HEK293 (cell line): ENCODE measurements around the gene BRAT1.
A peak's percentile ranks its signal among the peaks of the same experiment; 100 is the strongest.

ENCODE experiments used
- CTCF ChIA-PET: fragments of 350-600 bp; formaldehyde crosslinking; extraction: SDS; loops from one replicate; lab custom pipeline; 2021; ENCODE audit warnings: antibody characterized with exemption; lab: Yijun Ruan, JAX
- POLR2A ChIA-PET: fragments of 300-600 bp; formaldehyde crosslinking; extraction: SDS; loops from one replicate; lab custom pipeline; 2020; ENCODE audit warnings: antibody characterized with exemption, inconsistent platforms; lab: Yijun Ruan, JAX
- H3K27ac ChIP-seq: fragments of 200-500 bp; sonication (Bioruptor generic); 2 replicates; pipeline ENCODE4 v1.5.1; 2014; ENCODE audit warnings: low read depth, low read length, control low read depth, inconsistent platforms; ENCODE audit errors: extremely low read depth
- H3K36me3 ChIP-seq, 2 experiments: fragments of 200-500 bp in 1 of 2; sonication (Bioruptor generic) in 1 of 2; 1 replicate in 1 of 2; 2 replicates in 1 of 2; pipeline ENCODE4 v1.5.1; 2014 to 2017; ENCODE audit warnings: inconsistent platforms in 2 of 2, low read length in 2 of 2; ENCODE audit not compliant: control insufficient read depth in 2 of 2, insufficient read depth in 1 of 2
- H3K4me1 ChIP-seq: fragments of 200-500 bp; sonication (Bioruptor generic); 2 replicates; pipeline ENCODE4 v1.5.1; 2014; ENCODE audit warnings: mild to moderate bottlenecking, low read length, inconsistent platforms; ENCODE audit not compliant: control insufficient read depth, insufficient read depth
- H3K4me3 ChIP-seq: 2 replicates; pipeline ENCODE4 v1.5.1; 2011; ENCODE audit warnings: low read depth, mild to moderate bottlenecking, control low read depth, low read length, moderate library complexity
- H3K9me3 ChIP-seq: fragments of 200-500 bp; sonication (Bioruptor generic); 2 replicates; pipeline ENCODE4 v1.5.1; 2014; ENCODE audit warnings: low read depth, low read length, inconsistent platforms; ENCODE audit not compliant: control insufficient read depth, insufficient read depth
- PRDM6 ChIP-seq: fragments of 450-650 bp; formaldehyde crosslinking; IDR thresholded peaks from 2 replicates; pipeline ENCODE4 v1.5.1; 2017; ENCODE audit warnings: missing biosample characterization, missing genetic modification characterization
- REPIN1 ChIP-seq: fragments of 450-650 bp; formaldehyde crosslinking; IDR thresholded peaks from 2 replicates; pipeline ENCODE4 v1.5.1; 2017; ENCODE audit warnings: missing biosample characterization, missing genetic modification characterization, low read depth
- ZNF121 ChIP-seq: fragments of 450-650 bp; formaldehyde crosslinking; IDR thresholded peaks from 2 replicates; pipeline ENCODE4 v1.5.1; 2016; ENCODE audit warnings: missing biosample characterization, missing genetic modification characterization
- ZNF37A ChIP-seq: fragments of 450-650 bp; IDR thresholded peaks from 2 replicates; pipeline ENCODE4 v1.5.1; 2018; ENCODE audit warnings: missing biosample characterization, missing genetic modification characterization
- ZNF404 ChIP-seq: fragments of 450-650 bp; formaldehyde crosslinking; IDR thresholded peaks from 2 replicates; pipeline ENCODE4 v1.5.1; 2017; ENCODE audit warnings: missing biosample characterization, missing genetic modification characterization
- ZNF518A ChIP-seq: fragments of 450-650 bp; formaldehyde crosslinking; conservative IDR thresholded peaks from 2 replicates; pipeline ENCODE4 v1.5.1; 2016; ENCODE audit warnings: low read depth, missing biosample characterization, missing genetic modification characterization
- ZNF549 ChIP-seq: fragments of 450-650 bp; IDR thresholded peaks from 2 replicates; pipeline ENCODE4 v1.5.1; 2018; ENCODE audit warnings: missing biosample characterization, missing genetic modification characterization, mild to moderate bottlenecking, inconsistent platforms, moderate library complexity
- ZNF555 ChIP-seq: fragments of 450-650 bp; formaldehyde crosslinking; conservative IDR thresholded peaks from 2 replicates; pipeline ENCODE4 v1.5.1; 2017; ENCODE audit warnings: missing biosample characterization, mild to moderate bottlenecking, missing genetic modification characterization, inconsistent platforms
- ZNF670 ChIP-seq: fragments of 450-650 bp; formaldehyde crosslinking; IDR thresholded peaks from 2 replicates; pipeline ENCODE4 v1.5.1; 2016; ENCODE audit warnings: missing biosample characterization, missing genetic modification characterization, low read depth
- ZNF692 ChIP-seq: fragments of 450-650 bp; formaldehyde crosslinking; IDR thresholded peaks from 2 replicates; pipeline ENCODE4 v1.5.1; 2016; ENCODE audit warnings: missing biosample characterization, missing genetic modification characterization
- ZNF837 ChIP-seq: fragments of 450-650 bp; formaldehyde crosslinking; IDR thresholded peaks from 2 replicates; pipeline ENCODE4 v1.5.1; 2016; ENCODE audit warnings: missing biosample characterization, missing genetic modification characterization
- TF ChIP-seq, protein P1 (sequence below): fragments of 450-650 bp; formaldehyde crosslinking; IDR thresholded peaks from 2 replicates; pipeline ENCODE4 v1.5.1; 2016; ENCODE audit warnings: missing biosample characterization, missing genetic modification characterization
- TF ChIP-seq, protein P2 (sequence below): fragments of 450-650 bp; formaldehyde crosslinking; IDR thresholded peaks from 2 replicates; pipeline ENCODE4 v1.5.1; 2016; ENCODE audit warnings: missing biosample characterization, missing genetic modification characterization

The BRAT1 gene

DNA sequence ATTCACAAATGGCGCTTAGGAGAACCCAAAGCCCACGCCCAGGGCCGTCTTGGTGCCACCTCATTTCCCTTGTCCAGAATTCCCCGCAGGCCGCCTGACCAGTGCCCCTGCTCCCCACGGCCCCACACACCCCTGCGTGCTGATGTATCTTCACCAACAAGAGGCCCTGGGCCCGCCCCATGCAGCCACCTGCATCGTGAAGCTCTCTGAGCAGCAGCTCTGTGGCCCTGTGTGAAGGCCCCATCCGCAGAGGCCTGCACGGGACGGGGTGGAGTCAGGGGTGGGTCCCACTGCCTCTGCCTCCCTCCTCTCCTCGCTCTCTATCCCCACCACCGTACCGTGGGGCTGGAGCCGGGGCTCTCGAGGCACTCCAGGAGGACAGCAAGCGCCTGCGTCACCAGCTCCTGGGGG, 14.7 kb downstream of the BRAT1 start:
- Histone ChIP-seq H3K27ac (no peak overlapping the region), H3K4me3 (no peak overlapping the region), H3K4me1 (no peaks in the 10 kb centered on the region), H3K36me3 (peaks cover 6 to 64% of the 10 kb centered on the region in 2 experiments; a peak in 2 of 3 replicates), H3K9me3 (no peaks in the 10 kb centered on the region)
- TF ChIP-seq ZNF692 (tag by site-specific recombination) (0 out of 2 replicates have a peak, but pooled peaks have one; percentile 29), ZNF555 (tag by site-specific recombination) (no peak), ZNF404 (tag by site-specific recombination) (no peak)
- TF ChIP-seq, protein P1, sequence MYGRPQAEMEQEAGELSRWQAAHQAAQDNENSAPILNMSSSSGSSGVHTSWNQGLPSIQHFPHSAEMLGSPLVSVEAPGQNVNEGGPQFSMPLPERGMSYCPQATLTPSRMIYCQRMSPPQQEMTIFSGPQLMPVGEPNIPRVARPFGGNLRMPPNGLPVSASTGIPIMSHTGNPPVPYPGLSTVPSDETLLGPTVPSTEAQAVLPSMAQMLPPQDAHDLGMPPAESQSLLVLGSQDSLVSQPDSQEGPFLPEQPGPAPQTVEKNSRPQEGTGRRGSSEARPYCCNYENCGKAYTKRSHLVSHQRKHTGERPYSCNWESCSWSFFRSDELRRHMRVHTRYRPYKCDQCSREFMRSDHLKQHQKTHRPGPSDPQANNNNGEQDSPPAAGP (tag by site-specific recombination): no peak
- CTCF ChIA-PET: no interaction called here
- POLR2A ChIA-PET: no interaction called here

- TF ChIP-seq ZNF121 (tag by site-specific recombination): peak; percentile 68
- TF ChIP-seq ZNF37A (tag by site-specific recombination): no peak
- TF ChIP-seq PRDM6 (tag by site-specific recombination): no peak
- H3K4me3 ChIP-seq: no peak overlapping the region
- H3K9me3 ChIP-seq: no peaks in the 10 kb centered on the region
- no peaks in the 10 kb centered on the region for H3K4me1 ChIP-seq
- peaks cover 6 to 63% of the 10 kb centered on the region in 2 experiments; a peak in 2 of 3 replicates for H3K36me3 ChIP-seq
- ChIA-PET POLR2A (no interaction called here), CTCF (no interaction called here)
- H3K27ac ChIP-seq: no peak overlapping the region
Measured at GRCh38 chr7:2540133-2540532, 15.2 kb downstream of the BRAT1 start.

- Histone ChIP-seq H3K4me3 (no peak overlapping the region), H3K27ac (no peak overlapping the region), H3K9me3 (no peaks in the 10 kb centered on the region), H3K4me1 (no peaks in the 10 kb centered on the region), H3K36me3 (peaks cover 2 to 57% of the 10 kb centered on the region in 2 experiments; a peak in 2 of 3 replicates)
- POLR2A ChIA-PET: interaction anchor here (1.1 kb wide), 1 partner anchor 16 kb away, joined by 4 read pairs; the partner anchor contains the start of gene BRAT1
- CTCF ChIA-PET: no interaction called here
- no peak for TF ChIP-seq ZNF670 (tag by site-specific recombination)
- TF ChIP-seq, protein P2, sequence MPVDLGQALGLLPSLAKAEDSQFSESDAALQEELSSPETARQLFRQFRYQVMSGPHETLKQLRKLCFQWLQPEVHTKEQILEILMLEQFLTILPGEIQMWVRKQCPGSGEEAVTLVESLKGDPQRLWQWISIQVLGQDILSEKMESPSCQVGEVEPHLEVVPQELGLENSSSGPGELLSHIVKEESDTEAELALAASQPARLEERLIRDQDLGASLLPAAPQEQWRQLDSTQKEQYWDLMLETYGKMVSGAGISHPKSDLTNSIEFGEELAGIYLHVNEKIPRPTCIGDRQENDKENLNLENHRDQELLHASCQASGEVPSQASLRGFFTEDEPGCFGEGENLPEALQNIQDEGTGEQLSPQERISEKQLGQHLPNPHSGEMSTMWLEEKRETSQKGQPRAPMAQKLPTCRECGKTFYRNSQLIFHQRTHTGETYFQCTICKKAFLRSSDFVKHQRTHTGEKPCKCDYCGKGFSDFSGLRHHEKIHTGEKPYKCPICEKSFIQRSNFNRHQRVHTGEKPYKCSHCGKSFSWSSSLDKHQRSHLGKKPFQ (tag by site-specific recombination): no peak
- TF ChIP-seq ZNF518A (tag by site-specific recombination): no peak
- no peak for TF ChIP-seq ZNF549 (tag by site-specific recombination)
- TF ChIP-seq ZNF837 (tag by site-specific recombination): no peak
- no peak for TF ChIP-seq REPIN1 (tag by site-specific recombination)
Measured at GRCh38 chr7:2539031-2539911, 16.1 kb downstream of the BRAT1 start.
